ENCODE data around the gene ARID1B.

- TF ChIP-seq REST (IDR thresholded peaks at IDR 0.05; ENCODE audit: insufficient read depth in 1 of 2, low read depth in 2 of 2, low read length in 1 of 2): no peak
- no peak for TF ChIP-seq CTCF (IDR thresholded peaks at IDR 0.05)
Observed at GRCh38 chr6:156832231-156832647, 55.1 kb downstream of the ARID1B start.
